Effector CD8-positive, alpha-beta T cell (primary cell): ENCODE results near the gene ENO2.
"Not testable (repeated sequence)": the region's sequence is repeated elsewhere in the genome, so short reads cannot be mapped to it uniquely, and the experiment has no call there.

Experiments used
- DNase-seq: peaks from one replicate; lab custom pipeline; 2025; lab: John Stamatoyannopoulos, UW

ENO2 gene

GRCh38 chr12:6886206-6886999, 28.0 kb upstream of the ENO2 start:
- not testable (repeated sequence) for DNase-seq

- no peak for DNase-seq
Observed at GRCh38 chr12:6887460-6887859, 26.9 kb upstream of the ENO2 start.

- DNase-seq: no peak
Observed at GRCh38 chr12:6888360-6888759, 26.0 kb upstream of the ENO2 start.

GRCh38 chr12:6888794-6889193, 25.6 kb upstream of the ENO2 start:
- not testable (repeated sequence) for DNase-seq

- DNase-seq: not testable (repeated sequence)
Observed at GRCh38 chr12:6889775-6890573, 24.4 kb upstream of the ENO2 start.

GRCh38 chr12:6890789-6891645, 23.4 kb upstream of the ENO2 start:
- peak; percentile 97 for DNase-seq

GRCh38 chr12:6891646-6892001, 22.8 kb upstream of the ENO2 start:
- DNase-seq: no peak

GRCh38 chr12:6892683-6893082, 21.7 kb upstream of the ENO2 start:
- not testable (repeated sequence) for DNase-seq

- DNase-seq: no peak
Observed at GRCh38 chr12:6894321-6894720, 20.1 kb upstream of the ENO2 start.

GRCh38 chr12:6896846-6897435, 17.4 kb upstream of the ENO2 start:
- no peak for DNase-seq

- DNase-seq: no peak
Observed at GRCh38 chr12:6899427-6899826, 15.0 kb upstream of the ENO2 start.

- no peak for DNase-seq
Observed at GRCh38 chr12:6899837-6900519, 14.4 kb upstream of the ENO2 start.

GRCh38 chr12:6902448-6902847, 11.9 kb upstream of the ENO2 start:
- no peak for DNase-seq

- no peak for DNase-seq
Observed at GRCh38 chr12:6903722-6904121, 10.7 kb upstream of the ENO2 start.

- peak; percentile 97 for DNase-seq
Observed at GRCh38 chr12:6904280-6905276, 9.8 kb upstream of the ENO2 start, which contains the start of gene LRRC23. Gene LRRC23 (plus strand): TSS chr12:6904822. CDS start chr12:6905634, 812 bp downstream.

- no peak for DNase-seq
Observed at GRCh38 chr12:6905414-6906040, 8.9 kb upstream of the ENO2 start.

GRCh38 chr12:6908141-6908540, 6.2 kb upstream of the ENO2 start:
- not testable (repeated sequence) for DNase-seq

- DNase-seq: no peak
Observed at GRCh38 chr12:6909421-6910145, 4.8 kb upstream of the ENO2 start.
